Keratinocyte (primary cell): ENCODE results near the gene VPS8. TPM values are rescaled to one million over a fixed set of nuclear protein-coding genes. Genes with fewer than 3 reads are reported as not detected.

Source experiments
- DNase-seq: peaks from one replicate; pipeline ENCODE4 v3.0.0-alpha.2; 2011; ENCODE audit warnings: low read depth, missing footprints, low spot score
- FAIRE-seq: peaks from 2 replicates; lab custom pipeline; 2011; peaks lifted over from hg19 to GRCh38; lab: Jason Lieb, UNC
- H2AFZ ChIP-seq: 2 replicates; pipeline ENCODE4 v1.6.0; 2012; ENCODE audit warnings: low read length, control low read depth, inconsistent platforms; ENCODE audit not compliant: control insufficient read depth
- H3K27ac ChIP-seq: 2 replicates; pipeline ENCODE4 v1.5.1; 2011; ENCODE audit warnings: low read length; ENCODE audit not compliant: control insufficient read depth, insufficient read depth
- H3K27me3 ChIP-seq: 3 replicates; pipeline ENCODE4 v1.6.0; 2011; ENCODE audit warnings: low read length; ENCODE audit not compliant: control insufficient read depth, insufficient read depth; ENCODE audit errors: extremely low read depth
- H3K36me3 ChIP-seq, 2 experiments: 2 replicates in 1 of 2; 3 replicates in 1 of 2; pipeline ENCODE4 v1.5.1; 2011; ENCODE audit warnings: low read length in 2 of 2, mild to moderate bottlenecking in 1 of 2; ENCODE audit not compliant: control insufficient read depth in 2 of 2, insufficient read depth in 2 of 2; ENCODE audit errors: extremely low read depth in 1 of 2
- H3K4me1 ChIP-seq: 3 replicates; pipeline ENCODE4 v1.5.1; 2011; ENCODE audit warnings: low read length; ENCODE audit not compliant: control insufficient read depth, insufficient read depth; ENCODE audit errors: extremely low read depth
- H3K4me2 ChIP-seq: 3 replicates; pipeline ENCODE4 v1.6.0; 2011; ENCODE audit warnings: low read depth, low read length; ENCODE audit not compliant: control insufficient read depth, insufficient read depth; ENCODE audit errors: extremely low read depth
- H3K4me3 ChIP-seq, 3 experiments: fragments of 200-600 bp in 1 of 3; sonication (generic) in 1 of 3; 2 replicates in 2 of 3; 3 replicates in 1 of 3; pipeline ENCODE4 v1.5.1; 2011 to 2016; ENCODE audit warnings: low read length in 3 of 3, mild to moderate bottlenecking in 3 of 3, control low read depth in 2 of 3, inconsistent platforms in 1 of 3, low read depth in 1 of 3, mixed read lengths in 1 of 3, mixed run types in 1 of 3, moderate library complexity in 1 of 3; ENCODE audit not compliant: control insufficient read depth in 2 of 3, insufficient read depth in 2 of 3; ENCODE audit errors: extremely low read depth in 1 of 3
- H3K79me2 ChIP-seq: 2 replicates; pipeline ENCODE4 v1.6.0; 2012; ENCODE audit warnings: low read length; ENCODE audit not compliant: control insufficient read depth, insufficient read depth
- H3K9ac ChIP-seq: 3 replicates; pipeline ENCODE4 v1.6.0; 2011; ENCODE audit warnings: low read length; ENCODE audit not compliant: control insufficient read depth, insufficient read depth; ENCODE audit errors: extremely low read depth
- H3K9me1 ChIP-seq: 3 replicates; pipeline ENCODE4 v1.6.0; 2011; ENCODE audit warnings: low read length; ENCODE audit not compliant: control insufficient read depth, insufficient read depth; ENCODE audit errors: extremely low read depth
- H3K9me3 ChIP-seq: 2 replicates; pipeline ENCODE4 v1.5.1; 2012; ENCODE audit warnings: low read depth, low read length; ENCODE audit not compliant: control insufficient read depth
- H4K20me1 ChIP-seq: 3 replicates; pipeline ENCODE4 v1.6.0; 2011; ENCODE audit warnings: low read length; ENCODE audit not compliant: control insufficient read depth, insufficient read depth; ENCODE audit errors: extremely low read depth
- CTCF ChIP-seq, 3 experiments: IDR thresholded peaks in 1 of 3; conservative IDR thresholded peaks in 1 of 3; optimal IDR thresholded peaks in 1 of 3; 2 replicates in 2 of 3; 3 replicates in 1 of 3; pipeline versions ENCODE3 to v1.5.1; 2011; ENCODE audit warnings: low read length in 3 of 3, mild to moderate bottlenecking in 3 of 3, moderate library complexity in 2 of 3, control low read depth in 1 of 3, inconsistent platforms in 1 of 3; ENCODE audit not compliant: insufficient read depth in 2 of 3; ENCODE audit errors: extremely low read depth in 1 of 3
- EZH2 ChIP-seq: IDR thresholded peaks from one replicate; pipeline ENCODE4 v1.6.1; 2012; ENCODE audit warnings: inconsistent platforms, mild to moderate bottlenecking, low read length, moderate library complexity
- dilution Hi-C: fragments of 300-500 bp; cut with MboI; formaldehyde crosslinking; loops from one replicate; pipeline ENCODE4 v1.7.0; 2020; ENCODE audit warnings: low sequenced_read_pairs; ENCODE audit not compliant: extremely low pct_ligation_motif_present
- polyA plus RNA-seq, 5 experiments: library from polyadenylated mRNA; depleted of rRNA in 3 of 5; stranded (reverse) in 3 of 5; stranded (forward) in 1 of 5; unstranded in 1 of 5; fragments of >200 nt; gene quantifications; 1 replicate in 1 of 5; 2 replicates in 3 of 5; 3 replicates in 1 of 5; pipeline versions ENCODE4 v1.2.1 to v1.2.3, GENCODE V29; 2011 to 2012; ENCODE audit warnings: missing spikeins in 2 of 5, low read depth in 1 of 5, low replicate concordance in 1 of 5

Gene VPS8
- polyA plus RNA-seq, 1 donor (not counting 4 experiments of a cell fraction or from before 2014, with no cell fraction given) = 28.4 TPM

GRCh38 chr3:185084402-185084801 is 272.4 kb downstream of the VPS8 start:
- no peak for TF ChIP-seq EZH2
- no peak for TF ChIP-seq CTCF (optimal IDR thresholded peaks at IDR 0.05 in 1 of 3, IDR thresholded peaks at IDR 0.05 in 1 of 3, conservative IDR thresholded peaks at IDR 0.05 in 1 of 3; ENCODE audit: extremely low read depth in 1 of 3, insufficient read depth in 2 of 3, low read length in 3 of 3)

GRCh38 chr3:185084901-185085300 is 272.9 kb downstream of the VPS8 start:
- Histone ChIP-seq H3K4me3 (no peak overlapping the region), H3K4me2 (no peak overlapping the region), H3K36me3 (no peaks in the 10 kb centered on the region), H4K20me1 (no peaks in the 10 kb centered on the region), H3K4me1 (no peaks in the 10 kb centered on the region), H2AFZ (no peak overlapping the region), H3K9ac (no peak overlapping the region), H3K9me3 (no peaks in the 10 kb centered on the region), H3K27me3 (no peaks in the 10 kb centered on the region), H3K79me2 (no peaks in the 10 kb centered on the region), H3K27ac (no peak overlapping the region), H3K9me1 (no peaks in the 10 kb centered on the region)
- no peak for DNase-seq
- no peak for FAIRE-seq
- peak in 2 of 3 experiments; percentile 25 to 32 for TF ChIP-seq CTCF (optimal IDR thresholded peaks at IDR 0.05 in 1 of 3, IDR thresholded peaks at IDR 0.05 in 1 of 3, conservative IDR thresholded peaks at IDR 0.05 in 1 of 3; ENCODE audit: extremely low read depth in 1 of 3, insufficient read depth in 2 of 3, low read length in 3 of 3)
- TF ChIP-seq EZH2 = no peak
- dilution Hi-C loops = no loop called here

More at GRCh38 chr3:185084402-185084801, 272.4 kb downstream of the VPS8 start:
- DNase-seq = no peak
- FAIRE-seq = no peak
- Histone ChIP-seq H3K27ac (no peak overlapping the region), H3K9me3 (no peaks in the 10 kb centered on the region), H3K36me3 (no peaks in the 10 kb centered on the region), H3K4me1 (no peaks in the 10 kb centered on the region), H3K9ac (no peak overlapping the region), H3K9me1 (no peaks in the 10 kb centered on the region), H3K4me3 (no peak overlapping the region), H3K27me3 (no peaks in the 10 kb centered on the region), H2AFZ (no peak overlapping the region), H4K20me1 (no peaks in the 10 kb centered on the region), H3K4me2 (no peak overlapping the region), H3K79me2 (no peaks in the 10 kb centered on the region)
- dilution Hi-C loops = no loop called here
